ENCODE data around the gene USP13.

GRCh38 chr3:179796421-179796820 is 143.6 kb downstream of the USP13 start:
- TF ChIP-seq, protein P1, sequence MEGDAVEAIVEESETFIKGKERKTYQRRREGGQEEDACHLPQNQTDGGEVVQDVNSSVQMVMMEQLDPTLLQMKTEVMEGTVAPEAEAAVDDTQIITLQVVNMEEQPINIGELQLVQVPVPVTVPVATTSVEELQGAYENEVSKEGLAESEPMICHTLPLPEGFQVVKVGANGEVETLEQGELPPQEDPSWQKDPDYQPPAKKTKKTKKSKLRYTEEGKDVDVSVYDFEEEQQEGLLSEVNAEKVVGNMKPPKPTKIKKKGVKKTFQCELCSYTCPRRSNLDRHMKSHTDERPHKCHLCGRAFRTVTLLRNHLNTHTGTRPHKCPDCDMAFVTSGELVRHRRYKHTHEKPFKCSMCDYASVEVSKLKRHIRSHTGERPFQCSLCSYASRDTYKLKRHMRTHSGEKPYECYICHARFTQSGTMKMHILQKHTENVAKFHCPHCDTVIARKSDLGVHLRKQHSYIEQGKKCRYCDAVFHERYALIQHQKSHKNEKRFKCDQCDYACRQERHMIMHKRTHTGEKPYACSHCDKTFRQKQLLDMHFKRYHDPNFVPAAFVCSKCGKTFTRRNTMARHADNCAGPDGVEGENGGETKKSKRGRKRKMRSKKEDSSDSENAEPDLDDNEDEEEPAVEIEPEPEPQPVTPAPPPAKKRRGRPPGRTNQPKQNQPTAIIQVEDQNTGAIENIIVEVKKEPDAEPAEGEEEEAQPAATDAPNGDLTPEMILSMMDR (conservative IDR thresholded peaks at IDR 0.05 in 1 of 2, IDR thresholded peaks at IDR 0.05 in 1 of 2; ENCODE audit: extremely low read depth in 1 of 2, insufficient read depth in 1 of 2, low read depth in 1 of 2, low read length in 2 of 2), result no peak
- TF ChIP-seq EZH2 (IDR thresholded peaks at IDR 0.05; ENCODE audit: borderline replicate concordance, low read length), result no peak

Measured in mammary epithelial cell (primary cell).